HTR-8/SVneo (cell line): ENCODE results near the gene SLC22A14.

Source experiments
- DNase-seq: peaks from one replicate; pipeline ENCODE4 v3.0.0; 2011; ENCODE audit warnings: low spot score, mixed read lengths; ENCODE audit not compliant: insufficient read length
- FAIRE-seq: peaks from 2 replicates; lab custom pipeline; 2011; peaks lifted over from hg19 to GRCh38; lab: Jason Lieb, UNC

The SLC22A14 gene

GRCh38 chr3:38335263-38335662, 53.2 kb downstream of the SLC22A14 start:
- no peak for DNase-seq
- no peak for FAIRE-seq

GRCh38 chr3:38337703-38338102, 55.6 kb downstream of the SLC22A14 start:
- DNase-seq (no peak), FAIRE-seq (no peak)

- FAIRE-seq (no peak), DNase-seq (no peak)
These were observed 61.9 kb downstream of the SLC22A14 start for GRCh38 chr3:38343797-38344594.

GRCh38 chr3:38345879-38346586, 63.9 kb downstream of the SLC22A14 start:
- FAIRE-seq (no peak), DNase-seq (no peak)

- peak; percentile 83 for DNase-seq
- FAIRE-seq: peak; percentile 86
These were observed 64.7 kb downstream of the SLC22A14 start, which contains the start of gene XYLB for GRCh38 chr3:38346587-38347410. Gene XYLB, plus strand, starts transcription at chr3:38346785. Its CDS starts 84 bp downstream, at chr3:38346869.

GRCh38 chr3:38347421-38348200, 65.5 kb downstream of the SLC22A14 start:
- no peak for DNase-seq
- no peak for FAIRE-seq

- no peak for FAIRE-seq
- DNase-seq: peak; percentile 12
These were observed 66.8 kb downstream of the SLC22A14 start for GRCh38 chr3:38348903-38349302.

GRCh38 chr3:38349684-38350359, 67.7 kb downstream of the SLC22A14 start:
- no peak for FAIRE-seq
- no peak for DNase-seq

- DNase-seq (no peak), FAIRE-seq (no peak)
These were observed 71.1 kb downstream of the SLC22A14 start for GRCh38 chr3:38353151-38353550.

GRCh38 chr3:38354588-38355330, 72.7 kb downstream of the SLC22A14 start:
- no peak for DNase-seq
- FAIRE-seq: no peak

- no peak for DNase-seq
- no peak for FAIRE-seq
These were observed 76.9 kb downstream of the SLC22A14 start for GRCh38 chr3:38359038-38359437.

GRCh38 chr3:38360345-38360744, 78.3 kb downstream of the SLC22A14 start:
- FAIRE-seq: no peak

GRCh38 chr3:38361496-38361895, 79.4 kb downstream of the SLC22A14 start:
- DNase-seq: no peak
- FAIRE-seq: no peak

More at GRCh38 chr3:38360345-38360744, 78.3 kb downstream of the SLC22A14 start:
- DNase-seq: no peak

- DNase-seq: no peak
- no peak for FAIRE-seq
These were observed 80.7 kb downstream of the SLC22A14 start for GRCh38 chr3:38362825-38363224.

GRCh38 chr3:38364721-38365400, 82.8 kb downstream of the SLC22A14 start:
- no peak for DNase-seq
- FAIRE-seq: no peak

- DNase-seq (no peak), FAIRE-seq (no peak)
These were observed 83.5 kb downstream of the SLC22A14 start for GRCh38 chr3:38365469-38366062.

GRCh38 chr3:38366082-38366481, 84.0 kb downstream of the SLC22A14 start:
- no peak for FAIRE-seq
- no peak for DNase-seq

- FAIRE-seq (no peak), DNase-seq (no peak)
These were observed 85.7 kb downstream of the SLC22A14 start for GRCh38 chr3:38367779-38368178.
